Tibial artery (tissue), 4 donors: Measurements from ENCODE around the gene FRY.

Experiments
- DNase-seq, 2 donors: peaks; one replicate each; pipeline ENCODE4 v3.0.0-alpha.2; 2019
- H3K27ac ChIP-seq, 2 donors: fragments of 200-600 bp; sonication (generic) in 1 of 2; 1 replicate in 1 of 2; 2 replicates in 1 of 2; pipeline ENCODE4 v1.5.1; 2018 to 2019; ENCODE audit warnings: mild to moderate bottlenecking in 1 of 2
- H3K27me3 ChIP-seq, 2 donors: fragments of 200-600 bp; sonication (generic) in 1 of 2; one replicate each; pipeline versions ENCODE4 v1.5.1 to v1.6.0; 2016 to 2019
- H3K36me3 ChIP-seq, 3 donors: fragments of 200-600 bp; sonication (generic) in 2 of 3; one replicate each; pipeline ENCODE4 v1.5.1; 2016 to 2019; ENCODE audit warnings: mild to moderate bottlenecking in 2 of 3
- H3K4me1 ChIP-seq, 4 donors: fragments of 200-600 bp; sonication (generic) in 2 of 4; 1 replicate in 3 of 4; 2 replicates in 1 of 4; pipeline ENCODE4 v1.5.1; 2016 to 2019
- H3K4me3 ChIP-seq, 2 donors: fragments of 200-600 bp; sonication (generic) in 1 of 2; 1 replicate in 1 of 2; 2 replicates in 1 of 2; pipeline ENCODE4 v1.5.1; 2018 to 2019; ENCODE audit warnings: mild to moderate bottlenecking in 2 of 2
- H3K9me3 ChIP-seq, 3 donors: fragments of 200-600 bp; sonication (generic) in 1 of 3; one replicate each; pipeline ENCODE4 v1.5.1; 2016 to 2019
- intact Hi-C: fragments of 100-400 bp; cut with DNase I; formaldehyde crosslinking; loops from one replicate; pipeline ENCODE4 v1.15.0; 2023; ENCODE audit warnings: low total_unique reads
- TF ChIP-seq, protein P1 (sequence below), 2 experiments: fragments of 200-600 bp in 1 of 2; fragments of 450-650 bp in 1 of 2; IDR thresholded peaks; one replicate each; pipeline ENCODE4 v1.5.1; 2017 to 2019; ENCODE audit warnings: antibody characterized with exemption in 2 of 2, mild to moderate bottlenecking in 1 of 2, moderate library complexity in 1 of 2

Gene FRY

DNA sequence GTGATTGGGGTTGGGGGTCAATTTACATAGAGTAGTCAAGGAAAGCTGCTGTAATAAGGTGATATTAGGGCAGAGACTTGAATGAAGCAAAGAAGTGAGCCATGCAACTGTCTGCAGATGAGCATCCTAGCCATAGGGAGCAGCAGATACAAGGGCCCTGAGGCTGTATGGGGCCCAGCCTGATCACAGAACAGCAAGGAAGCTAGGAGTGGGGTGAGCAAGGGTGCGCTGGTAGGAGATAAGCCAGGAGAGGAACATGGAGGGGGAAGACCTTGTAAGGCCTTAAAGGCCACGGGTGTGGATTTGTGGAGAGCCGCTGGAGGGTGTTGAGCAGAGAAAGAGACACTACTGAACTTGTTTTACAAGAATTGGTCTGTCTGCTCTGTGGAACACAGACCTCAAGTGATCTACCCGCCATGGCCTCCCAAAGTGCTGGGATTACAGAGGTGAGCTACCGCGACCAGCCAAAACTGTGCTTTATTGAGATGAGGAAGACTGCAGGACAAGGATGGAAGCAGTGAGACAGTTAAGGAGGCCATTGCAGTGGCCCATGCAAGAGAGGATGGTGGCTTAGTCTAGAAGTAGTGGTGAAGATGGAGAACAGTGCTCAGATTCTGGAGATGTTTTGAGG is 190.6 kb downstream of the FRY start:
- Histone ChIP-seq H3K9me3 (no peaks in the 10 kb centered on the region), H3K27ac (no peak overlapping the region), H3K4me1 (peaks cover 0 to 25% (median 0%) of the 10 kb centered on the region in 4 donors), H3K36me3 (peaks cover 34 to 55% (median 46%) of the 10 kb centered on the region in 3 donors), H3K27me3 (no peaks in the 10 kb centered on the region), H3K4me3 (no peak overlapping the region)
- DNase-seq = no peak
- intact Hi-C loops = no loop called here
- TF ChIP-seq, protein P1, sequence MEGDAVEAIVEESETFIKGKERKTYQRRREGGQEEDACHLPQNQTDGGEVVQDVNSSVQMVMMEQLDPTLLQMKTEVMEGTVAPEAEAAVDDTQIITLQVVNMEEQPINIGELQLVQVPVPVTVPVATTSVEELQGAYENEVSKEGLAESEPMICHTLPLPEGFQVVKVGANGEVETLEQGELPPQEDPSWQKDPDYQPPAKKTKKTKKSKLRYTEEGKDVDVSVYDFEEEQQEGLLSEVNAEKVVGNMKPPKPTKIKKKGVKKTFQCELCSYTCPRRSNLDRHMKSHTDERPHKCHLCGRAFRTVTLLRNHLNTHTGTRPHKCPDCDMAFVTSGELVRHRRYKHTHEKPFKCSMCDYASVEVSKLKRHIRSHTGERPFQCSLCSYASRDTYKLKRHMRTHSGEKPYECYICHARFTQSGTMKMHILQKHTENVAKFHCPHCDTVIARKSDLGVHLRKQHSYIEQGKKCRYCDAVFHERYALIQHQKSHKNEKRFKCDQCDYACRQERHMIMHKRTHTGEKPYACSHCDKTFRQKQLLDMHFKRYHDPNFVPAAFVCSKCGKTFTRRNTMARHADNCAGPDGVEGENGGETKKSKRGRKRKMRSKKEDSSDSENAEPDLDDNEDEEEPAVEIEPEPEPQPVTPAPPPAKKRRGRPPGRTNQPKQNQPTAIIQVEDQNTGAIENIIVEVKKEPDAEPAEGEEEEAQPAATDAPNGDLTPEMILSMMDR (IDR thresholded peaks at IDR 0.05) = no peak

DNA sequence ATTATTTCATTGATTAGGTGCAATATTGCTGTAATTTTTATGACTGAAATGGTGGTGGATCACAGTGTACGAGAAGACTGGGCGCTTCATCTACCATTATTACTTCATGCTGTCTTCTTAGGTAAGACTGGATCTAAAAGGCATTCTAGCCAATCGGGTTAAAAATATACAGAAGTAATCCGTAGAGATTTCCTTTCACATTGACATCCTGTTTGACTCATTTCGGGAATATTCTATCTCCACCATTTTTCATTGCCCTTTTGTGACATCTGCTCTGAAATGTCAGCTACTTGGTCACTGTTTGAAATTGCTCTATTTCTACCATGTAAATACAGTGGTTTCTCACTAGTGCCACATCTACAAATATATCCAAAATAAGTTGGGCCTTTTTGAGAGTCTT is 193.3 kb downstream of the FRY start:
- intact Hi-C loops = no loop called here
- peaks cover 41 to 61% (median 51%) of the 10 kb centered on the region in 3 donors for H3K36me3 ChIP-seq
- peaks cover 0 to 19% (median 0%) of the 10 kb centered on the region in 4 donors for H3K4me1 ChIP-seq
- TF ChIP-seq, protein P1 (IDR thresholded peaks at IDR 0.05) = no peak
- H3K27ac ChIP-seq = peak overlapping the region; percentile 16 to 44
- H3K4me3 ChIP-seq = no peak overlapping the region
- H3K27me3 ChIP-seq = no peaks in the 10 kb centered on the region
- DNase-seq = no peak
- no peaks in the 10 kb centered on the region for H3K9me3 ChIP-seq

DNA sequence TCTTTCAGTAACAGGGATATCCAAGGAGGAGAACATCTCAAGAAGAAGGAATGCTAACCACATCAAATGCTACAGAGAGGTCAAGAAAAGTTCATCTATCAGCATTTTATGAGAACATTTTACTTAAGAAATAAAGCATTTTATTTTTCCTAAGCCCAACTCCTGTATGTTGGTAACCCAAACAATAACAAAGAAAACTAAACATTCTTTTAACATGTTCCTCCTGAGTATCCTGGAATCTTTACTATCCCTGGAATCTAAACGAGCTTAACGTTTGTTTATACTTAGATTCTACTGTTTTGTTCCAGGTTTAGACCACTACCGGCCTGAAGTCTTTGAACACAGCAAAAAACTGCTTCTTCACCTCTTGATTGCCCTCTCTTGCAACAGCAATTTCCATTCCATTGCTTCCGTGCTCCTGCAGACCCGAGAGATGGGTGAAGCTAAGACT is 193.9 kb downstream of the FRY start:
- Histone ChIP-seq H3K9me3 (no peaks in the 10 kb centered on the region), H3K4me1 (peaks cover 0 to 19% (median 0%) of the 10 kb centered on the region in 4 donors), H3K27ac (peak overlapping the region; percentile 16 to 44), H3K36me3 (peaks cover 38 to 57% (median 47%) of the 10 kb centered on the region in 3 donors), H3K27me3 (no peaks in the 10 kb centered on the region), H3K4me3 (no peak overlapping the region)
- DNase-seq = no peak
- TF ChIP-seq, protein P1 (IDR thresholded peaks at IDR 0.05) = no peak
- intact Hi-C loops = no loop called here

DNA sequence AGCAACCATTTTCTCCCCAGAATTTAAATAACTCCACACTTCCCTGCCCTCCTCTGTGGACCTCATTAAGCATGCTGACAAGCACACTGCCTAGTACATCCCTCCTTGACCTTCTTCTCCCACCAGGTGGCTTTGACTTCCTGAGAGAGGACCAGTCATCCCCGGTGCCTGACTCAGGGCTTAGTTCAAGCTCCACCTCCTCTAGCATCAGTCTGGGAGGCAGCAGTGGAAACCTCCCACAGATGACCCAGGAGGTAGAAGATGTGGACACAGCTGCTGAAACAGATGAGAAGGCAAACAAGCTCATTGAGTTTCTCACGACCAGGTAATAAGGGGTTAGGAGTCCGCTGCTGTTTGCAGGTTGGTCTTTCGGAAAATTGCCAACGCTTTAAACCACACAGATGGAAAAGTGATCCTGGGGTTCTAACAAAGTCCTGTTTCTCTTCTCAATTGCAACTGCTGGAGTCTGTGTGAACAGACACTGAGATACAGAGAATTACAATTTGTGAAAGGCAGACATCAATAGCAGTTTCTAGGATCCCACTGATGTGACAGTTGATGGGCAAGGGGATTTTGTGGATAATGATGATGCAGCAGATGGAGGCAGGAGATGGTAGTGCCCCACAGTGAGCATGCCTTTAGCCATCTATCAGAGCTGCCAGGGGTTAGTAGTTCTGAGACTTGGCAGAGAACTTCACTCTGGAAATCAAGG is 196.9 kb downstream of the FRY start:
- peaks cover 0 to 19% (median 0%) of the 10 kb centered on the region in 4 donors for H3K4me1 ChIP-seq
- TF ChIP-seq, protein P1 (IDR thresholded peaks at IDR 0.05) = no peak
- H3K9me3 ChIP-seq = no peaks in the 10 kb centered on the region
- H3K27me3 ChIP-seq = no peaks in the 10 kb centered on the region
- H3K27ac ChIP-seq = no peak overlapping the region
- no peak overlapping the region for H3K4me3 ChIP-seq
- DNase-seq = no peak
- H3K36me3 ChIP-seq = peaks cover 51 to 64% (median 56%) of the 10 kb centered on the region in 3 donors
- intact Hi-C loops = no loop called here

DNA sequence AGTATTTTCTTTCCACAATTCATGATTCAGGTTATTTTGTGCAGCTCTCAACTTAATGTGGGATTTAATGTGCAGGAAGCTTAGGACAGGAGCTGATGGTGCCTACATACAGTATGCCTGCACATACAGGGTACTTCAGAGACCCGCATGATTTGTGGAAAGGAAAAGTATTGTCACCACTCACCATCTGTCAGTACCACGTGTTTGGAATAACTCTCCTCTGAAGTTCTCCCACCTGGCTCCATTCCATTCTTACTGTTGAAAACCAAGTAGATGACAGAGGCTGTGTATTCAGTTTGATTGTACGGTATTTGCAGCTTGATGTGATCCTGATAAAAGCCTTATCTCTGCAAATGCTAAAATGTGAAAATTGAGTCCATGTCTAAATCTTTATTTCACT is 197.9 kb downstream of the FRY start:
- TF ChIP-seq, protein P1 (IDR thresholded peaks at IDR 0.05) = no peak
- no peaks in the 10 kb centered on the region for H3K27me3 ChIP-seq
- no peaks in the 10 kb centered on the region for H3K9me3 ChIP-seq
- peaks cover 53 to 61% (median 60%) of the 10 kb centered on the region in 3 donors for H3K36me3 ChIP-seq
- H3K4me3 ChIP-seq = no peak overlapping the region
- DNase-seq = no peak
- H3K27ac ChIP-seq = no peak overlapping the region
- intact Hi-C loops = no loop called here
- H3K4me1 ChIP-seq = peaks cover 0 to 15% (median 0%) of the 10 kb centered on the region in 4 donors
